ENCODE results near the gene GNB4. TPM values are rescaled to one million over a fixed set of nuclear protein-coding genes. Genes with fewer than 3 reads are reported as not detected.

Gene GNB4
- total and polyA plus RNA-seq, 2 donors (not counting 1 experiment from before 2014, with no cell fraction given) = 7.6 to 24.6 TPM

DNA sequence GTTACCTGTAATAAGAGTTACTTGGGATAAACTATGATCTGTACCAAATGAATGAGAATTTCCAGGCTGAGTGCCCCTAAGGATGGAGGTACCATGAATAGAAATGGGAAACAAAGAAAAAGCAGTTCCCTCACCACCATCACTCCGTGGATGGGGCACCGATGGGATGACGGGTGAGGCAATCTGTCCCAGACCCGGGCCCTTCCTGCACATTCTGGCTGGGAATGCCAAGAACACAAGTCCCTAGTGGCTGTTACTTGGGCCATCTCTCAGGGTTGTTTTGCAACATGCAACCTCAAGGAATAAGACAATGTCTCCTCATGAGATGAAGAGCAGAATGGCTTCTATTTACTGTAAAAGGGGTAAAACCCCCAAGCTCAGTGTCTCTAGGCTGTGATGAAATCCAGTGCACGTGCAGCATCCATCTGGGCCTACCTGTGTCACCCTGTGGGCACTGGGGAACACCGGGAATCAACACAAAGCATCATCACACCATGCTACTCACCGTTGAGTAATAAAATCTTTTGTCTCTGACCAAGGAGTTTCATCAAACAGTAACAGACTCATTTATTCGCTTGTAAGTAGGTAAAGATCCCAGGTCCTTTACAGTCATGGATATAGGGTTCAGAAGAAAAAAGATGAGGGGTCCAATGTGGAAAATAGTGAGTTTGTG lies 22.3 kb downstream of the GNB4 start:
- H3K27me3 ChIP-seq (replicated peaks in 1 of 4; ENCODE audit: control extremely low read depth in 1 of 4, control insufficient read depth in 3 of 4, insufficient read depth in 4 of 4, low read length in 3 of 4) = no peaks in the 10 kb centered on the region
- H3K4me2 ChIP-seq (replicated peaks; ENCODE audit: low read depth, low read length, poor library complexity, severe bottlenecking) = no peak overlapping the region
- peaks cover 23 to 31% of the 10 kb centered on the region in 2 donors for H3K4me1 ChIP-seq (ENCODE audit: control insufficient read depth in 2 of 2, insufficient read depth in 2 of 2, low read length in 2 of 2)
- no peak overlapping the region for H3K4me3 ChIP-seq (ENCODE audit: control extremely low read depth in 1 of 5, extremely low read depth in 1 of 5, insufficient read depth in 1 of 5, low read depth in 2 of 5, low read length in 4 of 5)
- no peak for ATAC-seq (ENCODE audit: low read depth)
- no peak overlapping the region for H2AFZ ChIP-seq (ENCODE audit: insufficient read depth, low read depth, low read length, poor library complexity, severe bottlenecking)
- Mint-ChIP-seq H3K27ac (no peak overlapping the region), H3K4me1 (peaks cover 44% of the 10 kb centered on the region), H3K4me3 (no peak overlapping the region), H3K9me3 (ENCODE audit: insufficient read depth) (no peaks in the 10 kb centered on the region), H3K27me3 (no peaks in the 10 kb centered on the region)
- peaks cover 82% of the 10 kb centered on the region for H3K79me2 ChIP-seq (ENCODE audit: control insufficient read depth, insufficient read depth, low read length)
- DNase-seq = no peak
- no peaks in the 10 kb centered on the region for H3K9me3 ChIP-seq (ENCODE audit: control extremely low read depth in 1 of 3, control insufficient read depth in 2 of 3, insufficient read depth in 1 of 3, low read length in 2 of 3)
- H3K27ac ChIP-seq (ENCODE audit: low read length in 2 of 2) = no peak overlapping the region
- POLR2A ChIA-PET = no interaction called here
- WGBS (ENCODE audit: insufficient coverage) = 99% methylated on average over 5 of the region's 8 CpGs
- TF ChIP-seq EZH2 (IDR thresholded peaks at IDR 0.05; ENCODE audit: borderline replicate concordance, insufficient read depth, low read depth, low read length, poor library complexity, severe bottlenecking) = no peak
- TF ChIP-seq, protein P1, sequence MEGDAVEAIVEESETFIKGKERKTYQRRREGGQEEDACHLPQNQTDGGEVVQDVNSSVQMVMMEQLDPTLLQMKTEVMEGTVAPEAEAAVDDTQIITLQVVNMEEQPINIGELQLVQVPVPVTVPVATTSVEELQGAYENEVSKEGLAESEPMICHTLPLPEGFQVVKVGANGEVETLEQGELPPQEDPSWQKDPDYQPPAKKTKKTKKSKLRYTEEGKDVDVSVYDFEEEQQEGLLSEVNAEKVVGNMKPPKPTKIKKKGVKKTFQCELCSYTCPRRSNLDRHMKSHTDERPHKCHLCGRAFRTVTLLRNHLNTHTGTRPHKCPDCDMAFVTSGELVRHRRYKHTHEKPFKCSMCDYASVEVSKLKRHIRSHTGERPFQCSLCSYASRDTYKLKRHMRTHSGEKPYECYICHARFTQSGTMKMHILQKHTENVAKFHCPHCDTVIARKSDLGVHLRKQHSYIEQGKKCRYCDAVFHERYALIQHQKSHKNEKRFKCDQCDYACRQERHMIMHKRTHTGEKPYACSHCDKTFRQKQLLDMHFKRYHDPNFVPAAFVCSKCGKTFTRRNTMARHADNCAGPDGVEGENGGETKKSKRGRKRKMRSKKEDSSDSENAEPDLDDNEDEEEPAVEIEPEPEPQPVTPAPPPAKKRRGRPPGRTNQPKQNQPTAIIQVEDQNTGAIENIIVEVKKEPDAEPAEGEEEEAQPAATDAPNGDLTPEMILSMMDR (IDR thresholded peaks at IDR 0.05) = no peak
- peaks cover 7 to 18% of the 10 kb centered on the region in 2 experiments for H3K36me3 ChIP-seq (replicated peaks in 1 of 2; ENCODE audit: control extremely low read depth in 1 of 2, control insufficient read depth in 1 of 2, extremely low read depth in 1 of 2, insufficient read depth in 2 of 2, low read length in 1 of 2)
- no peak overlapping the region for H3K9ac ChIP-seq (ENCODE audit: low read length)
- CTCF ChIA-PET = interaction anchor here (0.9 kb wide), 1 partner anchor 10 kb away, joined by 3 read pairs; no protein-coding TSS in a partner anchor
- intact Hi-C loops (cut with micrococcal nuclease) = no loop called here
- peaks cover 24% of the 10 kb centered on the region for H4K20me1 ChIP-seq (ENCODE audit: control insufficient read depth, insufficient read depth, low read length, poor library complexity, severe bottlenecking)

DNA sequence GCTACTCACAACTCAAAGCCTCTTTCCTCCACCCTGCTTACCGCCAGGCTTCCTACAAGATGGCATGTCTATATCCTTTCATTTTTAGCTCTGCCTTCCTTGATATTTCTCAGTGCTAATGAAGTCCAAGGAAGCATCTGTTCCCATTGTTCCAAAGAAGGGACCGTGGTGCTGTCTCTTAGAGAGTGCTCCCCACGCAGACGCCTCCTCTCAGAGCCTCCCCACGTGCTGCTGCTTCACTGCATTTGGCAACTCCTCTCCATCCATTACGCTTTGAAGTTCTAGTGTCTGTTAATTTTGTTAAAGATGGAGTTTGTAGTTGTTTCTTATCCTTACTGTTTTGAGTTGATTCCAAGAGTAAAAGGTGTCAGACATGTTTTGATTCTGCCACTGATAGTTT lies 26.2 kb downstream of the GNB4 start:
- peaks cover 48% of the 10 kb centered on the region for H3K79me2 ChIP-seq (ENCODE audit: control insufficient read depth, insufficient read depth, low read length)
- H3K4me2 ChIP-seq (replicated peaks; ENCODE audit: low read depth, low read length, poor library complexity, severe bottlenecking) = no peak overlapping the region
- no peak overlapping the region for H3K4me3 ChIP-seq (ENCODE audit: control extremely low read depth in 1 of 5, extremely low read depth in 1 of 5, insufficient read depth in 1 of 5, low read depth in 2 of 5, low read length in 4 of 5)
- DNase-seq (no peak), ATAC-seq (ENCODE audit: low read depth) (no peak)
- peaks cover 15% of the 10 kb centered on the region for H3K4me1 Mint-ChIP-seq
- H3K27me3 Mint-ChIP-seq = no peaks in the 10 kb centered on the region
- H4K20me1 ChIP-seq (ENCODE audit: control insufficient read depth, insufficient read depth, low read length, poor library complexity, severe bottlenecking) = peaks cover 20% of the 10 kb centered on the region
- TF ChIP-seq EZH2 (IDR thresholded peaks at IDR 0.05; ENCODE audit: borderline replicate concordance, insufficient read depth, low read depth, low read length, poor library complexity, severe bottlenecking) = no peak
- TF ChIP-seq, protein P1 (IDR thresholded peaks at IDR 0.05) = no peak
- intact Hi-C loops (cut with micrococcal nuclease) = no loop called here
- no peak overlapping the region for H3K27ac Mint-ChIP-seq
- H3K4me1 ChIP-seq (ENCODE audit: control insufficient read depth in 2 of 2, insufficient read depth in 2 of 2, low read length in 2 of 2) = no peaks in the 10 kb centered on the region
- H3K36me3 ChIP-seq (replicated peaks in 1 of 2; ENCODE audit: control extremely low read depth in 1 of 2, control insufficient read depth in 1 of 2, extremely low read depth in 1 of 2, insufficient read depth in 2 of 2, low read length in 1 of 2) = peaks cover 10 to 24% of the 10 kb centered on the region in 2 experiments
- ChIA-PET POLR2A (no interaction called here), CTCF (interaction anchor here (0.6 kb wide), 1 partner anchor 19 kb away, joined by 3 read pairs; no protein-coding TSS in a partner anchor)
- H3K27me3 ChIP-seq (replicated peaks in 1 of 4; ENCODE audit: control extremely low read depth in 1 of 4, control insufficient read depth in 3 of 4, insufficient read depth in 4 of 4, low read length in 3 of 4) = no peaks in the 10 kb centered on the region
- H3K4me3 Mint-ChIP-seq = no peak overlapping the region
- H3K9me3 Mint-ChIP-seq (ENCODE audit: insufficient read depth) = no peaks in the 10 kb centered on the region
- no peaks in the 10 kb centered on the region for H3K9me3 ChIP-seq (ENCODE audit: control extremely low read depth in 1 of 3, control insufficient read depth in 2 of 3, insufficient read depth in 1 of 3, low read length in 2 of 3)
- no peak overlapping the region for H3K27ac ChIP-seq (ENCODE audit: low read length in 2 of 2)
- H2AFZ ChIP-seq (ENCODE audit: insufficient read depth, low read depth, low read length, poor library complexity, severe bottlenecking) = no peak overlapping the region
- WGBS (ENCODE audit: insufficient coverage) = 100% methylated on average over 5 of the region's 6 CpGs
- no peak overlapping the region for H3K9ac ChIP-seq (ENCODE audit: low read length)

Measured in B cell (primary cell).